Pancreas (tissue), 10 donors: ENCODE measurements around the gene EIF3C. TPM values are rescaled to one million over a fixed set of nuclear protein-coding genes. Genes with fewer than 3 reads are reported as not detected.
"Not testable (repeated sequence)": the region's sequence is repeated elsewhere in the genome, so short reads cannot be mapped to it uniquely, and the experiment has no call there.

Source experiments
- ATAC-seq, 4 donors: fragments of 200-7000 bp; cut with Tn5 transposase; one replicate each; pipeline versions ENCODE4 v1.8.0 to v1.9.1; 2020; ENCODE audit warnings: mild to moderate bottlenecking in 4 of 4, moderate library complexity in 4 of 4
- DNase-seq, 6 donors: peaks; one replicate each; pipeline ENCODE4 v3.0.0-alpha.2; 2020
- FAIRE-seq: peaks from 2 replicates; lab custom pipeline; 2012; peaks lifted over from hg19 to GRCh38; lab: Jason Lieb, UNC
- H3K27ac ChIP-seq, 4 donors: fragments of 200-600 bp; sonication (generic); 1 replicate in 3 of 4; 2 replicates in 1 of 4; pipeline versions ENCODE4 v1.5.0 to v1.8.0; 2020
- H3K27me3 ChIP-seq, 4 donors: fragments of 200-600 bp; one replicate each; pipeline ENCODE4 v1.8.0; 2021
- H3K36me3 ChIP-seq, 3 donors: fragments of 200-600 bp; sonication (generic) in 1 of 3; one replicate each; pipeline versions ENCODE4 v1.5.0 to v1.8.0; 2020 to 2021
- H3K4me1 ChIP-seq, 3 donors: fragments of 200-600 bp; one replicate each; pipeline ENCODE4 v1.8.0; 2021
- H3K4me3 ChIP-seq, 4 donors: fragments of 200-600 bp; sonication (generic) in 2 of 4; one replicate each; pipeline versions ENCODE4 v1.5.0 to v1.8.0; 2020 to 2021
- H3K9me3 ChIP-seq, 4 donors: fragments of 200-600 bp; one replicate each; pipeline ENCODE4 v1.8.0; 2021
- WGBS, 2 donors: extraction: QIAGEN DNeasy Blood & Tissue Kit; methylation state at CpG; one replicate each; pipeline ENCODE4 v1.1.7; 2013; 5-methylcytosine and 5-hydroxymethylcytosine counted together
- intact Hi-C, 3 donors: fragments of 100-400 bp; cut with DNase I; formaldehyde crosslinking; loops; one replicate each; pipeline versions ENCODE4 v1.11.1 to v1.14.2; 2022
- microRNA-seq, 2 donors: library from miRNA; unstranded; fragments of <30 nt; microRNA quantifications; one replicate each; pipeline versions ENCODE4 to v1.1.0, GENCODE V29; 2019 to 2020
- polyA plus RNA-seq, 2 donors: library from polyadenylated mRNA; stranded (reverse); fragments of 200-250 nt; gene quantifications; one replicate each; pipeline ENCODE4 v1.2.3, GENCODE V29; 2013
- total RNA-seq, 6 donors: library from RNA; stranded (reverse); fragmentation: NEBNext Ultra II Directional in 4 of 6; extraction: Animal tissue kit (Norgen Biotek cat#: 25700) in 4 of 6; gene quantifications; one replicate each; pipeline versions ENCODE4 v1.2.1 to v1.2.4, GENCODE V29; 2021 to 2023
- donor health status: healthy with polysubstance abuse.
- donor health status: DM: no; HTN: no; CAD: no; lungs with moderate emphysema.
- donor health status: DM: no; HTN: no; CAD: no.
- donor health status: control.
- donor health status: control.
- donor health status: Bipolar disorder and iron deficiency.
- donor health status: DM: yes; HTN: yes; CAD: no.
- donor health status: DM: no; HTN: no; CAD: no.
- donor health status: DM: no; HTN: no; CAD: no.
- donor health status: DM: yes; HTN: yes; CAD: no.

EIF3C gene
- total and polyA plus RNA-seq, 8 donors: 336 to 1,137 (median 382) TPM

DNA sequence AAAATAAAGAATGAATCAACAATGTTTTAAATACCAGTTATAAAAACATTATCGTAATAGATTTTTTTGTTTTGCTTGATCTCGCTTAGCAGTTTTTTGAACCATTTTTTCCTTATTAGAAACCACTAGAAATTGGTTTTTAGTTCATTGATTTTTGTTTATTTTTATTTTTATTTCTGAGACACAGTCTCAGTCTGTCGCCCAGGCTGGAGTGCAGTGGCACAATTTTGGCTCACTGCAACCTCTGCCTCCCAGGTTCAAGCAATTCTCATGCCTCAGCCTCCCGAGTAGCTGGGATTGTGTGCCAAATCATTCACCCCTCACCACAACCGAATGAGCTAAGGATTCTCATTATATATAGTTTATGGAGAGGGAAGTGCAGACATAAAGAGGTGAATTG lies 40.2 kb downstream of the EIF3C start, which contains the start of gene NPIPB9:
TSS of gene NPIPB9 (plus strand) at position 301 of the 400 bp plus-strand sequence.
- no CpG with 5 or more reads among the region's 5 CpGs for WGBS, 2 donors

DNA sequence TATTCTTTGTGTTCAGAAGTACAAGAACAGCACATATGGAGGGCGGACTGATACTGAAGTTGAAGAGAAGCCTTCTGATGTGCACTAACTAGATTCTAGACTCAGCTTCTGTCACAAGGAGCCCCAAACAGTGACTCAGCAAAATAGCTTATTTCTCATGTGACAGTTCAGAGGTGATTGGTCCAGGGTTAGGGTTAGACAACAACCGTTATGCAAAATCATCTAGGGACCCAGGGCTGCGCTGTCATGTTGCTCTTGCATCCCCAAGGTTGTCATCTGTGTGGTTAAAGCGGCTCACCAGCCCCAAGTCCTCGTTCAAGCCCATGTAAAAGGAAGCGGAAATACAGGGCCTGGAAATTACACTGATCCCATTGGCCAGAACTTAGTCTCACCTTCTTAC lies 70.4 kb downstream of the EIF3C start:
- H3K27ac ChIP-seq, H3K9me3 ChIP-seq, intact Hi-C loops, H3K4me1 ChIP-seq, H3K27me3 ChIP-seq, H3K4me3 ChIP-seq, FAIRE-seq, H3K36me3 ChIP-seq, ATAC-seq, DNase-seq: not testable (repeated sequence)
- no CpG with 5 or more reads among the region's 6 CpGs for WGBS, 2 donors

More for the DNA sequence above, 40.2 kb downstream of the EIF3C start, which contains the start of gene NPIPB9:
- H3K4me1 ChIP-seq, ATAC-seq, intact Hi-C loops, H3K36me3 ChIP-seq, H3K27ac ChIP-seq, H3K27me3 ChIP-seq, DNase-seq, FAIRE-seq, H3K9me3 ChIP-seq, H3K4me3 ChIP-seq: not testable (repeated sequence)

DNA sequence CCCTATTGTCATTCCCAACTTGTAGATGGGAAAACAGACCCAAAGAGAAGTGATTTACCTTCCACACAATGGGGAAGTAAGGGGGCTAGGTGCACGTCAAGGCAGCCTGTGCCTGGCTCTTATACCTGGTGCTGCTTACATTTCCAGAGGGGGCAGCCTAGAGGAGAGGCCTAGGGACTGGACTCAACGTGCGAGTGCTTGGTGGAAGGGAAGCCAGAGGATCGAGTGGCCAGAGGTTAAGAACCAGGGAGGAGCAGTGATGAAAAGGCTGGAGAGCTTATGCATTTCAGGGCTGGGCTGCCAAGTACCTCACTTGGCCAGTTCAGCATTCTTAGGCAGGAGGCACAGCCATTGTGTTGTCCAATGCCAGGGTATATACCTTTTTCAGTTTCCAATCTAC lies 71.1 kb downstream of the EIF3C start:
- H3K27me3 ChIP-seq, H3K36me3 ChIP-seq, H3K4me3 ChIP-seq, ATAC-seq, H3K27ac ChIP-seq, FAIRE-seq, H3K4me1 ChIP-seq, DNase-seq, intact Hi-C loops, H3K9me3 ChIP-seq: not testable (repeated sequence)
- no CpG with 5 or more reads among the region's 4 CpGs for WGBS, 2 donors

Small RNA genes within 50 kb of the gene (microRNA-seq; reads per million reads assigned to microRNA genes)
- 0 reads per million in 2 donors for gene MIR6862-2

Other genes with a start within 250 kb of the EIF3C start
- not detected for gene NPIPB7, start 239.1 kb upstream of the EIF3C start, total RNA-seq
- gene NPIPB7, start 239.1 kb upstream of the EIF3C start, polyA plus RNA-seq: not detected
- 10 to 100 TPM in 3 of 6 donors, 1 to 10 TPM in 3; 6.9 to 17.2 (median 10.2) TPM for gene CLN3, start 219.4 kb upstream of the EIF3C start, total RNA-seq
- 10 to 100 TPM; 13.8 to 25.9 TPM for gene CLN3, start 219.4 kb upstream of the EIF3C start, polyA plus RNA-seq
- 1 to 10 TPM in 2 of 6 donors, under 1 TPM in 4; 0.16 to 3.0 (median 0.45) TPM for gene APOBR, start 216.8 kb upstream of the EIF3C start, total RNA-seq
- 1 to 10 TPM in 1 of 2 donors, under 1 TPM in 1; 0.70 to 1.5 TPM for gene APOBR, start 216.8 kb upstream of the EIF3C start, polyA plus RNA-seq
- gene IL27, start 204.6 kb upstream of the EIF3C start, total RNA-seq: under 1 TPM in 2 of 6 donors, not detected in 4; 0.18 to 0.20 TPM
- under 1 TPM in 1 of 2 donors, not detected in 1; 0.68 TPM for gene IL27, start 204.6 kb upstream of the EIF3C start, polyA plus RNA-seq
- 100 to 1,000 TPM in 3 of 6 donors, 10 to 100 TPM in 3; 28.9 to 303 (median 103) TPM for gene NUPR1, start 172.5 kb upstream of the EIF3C start, total RNA-seq
- 100 to 1,000 TPM; 117 to 151 TPM for gene NUPR1, start 172.5 kb upstream of the EIF3C start, polyA plus RNA-seq
- gene SGF29, start 157.5 kb upstream of the EIF3C start, total RNA-seq: 10 to 100 TPM; 14.2 to 28.3 (median 17.0) TPM
- 10 to 100 TPM; 40.2 to 46.6 TPM for gene SGF29, start 157.5 kb upstream of the EIF3C start, polyA plus RNA-seq
- gene SULT1A2, start 114.4 kb upstream of the EIF3C start, total RNA-seq: 1 to 10 TPM in 3 of 6 donors, under 1 TPM in 3; 0.41 to 1.5 (median 1.1) TPM
- 1 to 10 TPM; 5.6 to 6.0 TPM for gene SULT1A2, start 114.4 kb upstream of the EIF3C start, polyA plus RNA-seq
- gene SULT1A1, start 101.4 kb upstream of the EIF3C start, total RNA-seq: 10 to 100 TPM in 3 of 6 donors, 1 to 10 TPM in 3; 5.7 to 18.3 (median 9.0) TPM
- gene SULT1A1, start 101.4 kb upstream of the EIF3C start, polyA plus RNA-seq: 10 to 100 TPM; 29.7 to 46.7 TPM
- 1 to 10 TPM in 2 of 6 donors, under 1 TPM in 3, not detected in 1; 0.08 to 2.4 (median 0.74) TPM for gene NPIPB8, start 73.4 kb upstream of the EIF3C start, total RNA-seq
- not detected for gene NPIPB8, start 73.4 kb upstream of the EIF3C start, polyA plus RNA-seq
- 1 to 10 TPM in 1 of 6 donors, under 1 TPM in 4, not detected in 1; 0.46 to 2.5 (median 0.92) TPM for gene NPIPB9, start 40.3 kb downstream of the EIF3C start, total RNA-seq
- gene NPIPB9, start 40.3 kb downstream of the EIF3C start, polyA plus RNA-seq: 1 to 10 TPM in 1 of 2 donors, under 1 TPM in 1; 0.57 to 1.1 TPM
- 10 to 100 TPM; 40.3 to 82.1 (median 54.6) TPM for gene ATXN2L, start 111.5 kb downstream of the EIF3C start, total RNA-seq
- 100 to 1,000 TPM in 1 of 2 donors, 10 to 100 TPM in 1; 65.3 to 116 TPM for gene ATXN2L, start 111.5 kb downstream of the EIF3C start, polyA plus RNA-seq
- gene TUFM, start 134.9 kb downstream of the EIF3C start, total RNA-seq: 100 to 1,000 TPM in 1 of 6 donors, 10 to 100 TPM in 5; 71.9 to 100 (median 88.8) TPM
- 100 to 1,000 TPM; 145 to 181 TPM for gene TUFM, start 134.9 kb downstream of the EIF3C start, polyA plus RNA-seq
- 10 to 100 TPM; 21.6 to 39.5 (median 24.5) TPM for gene SH2B1, start 152.4 kb downstream of the EIF3C start, total RNA-seq
- 10 to 100 TPM; 66.2 to 81.6 TPM for gene SH2B1, start 152.4 kb downstream of the EIF3C start, polyA plus RNA-seq
- under 1 TPM in 4 of 6 donors, not detected in 2; 0.20 to 0.42 (median 0.27) TPM for gene ATP2A1, start 167.0 kb downstream of the EIF3C start, total RNA-seq
- under 1 TPM; 0.49 to 0.84 TPM for gene ATP2A1, start 167.0 kb downstream of the EIF3C start, polyA plus RNA-seq
- 10 to 100 TPM; 11.5 to 16.9 (median 13.7) TPM for gene RABEP2, start 213.8 kb downstream of the EIF3C start, total RNA-seq
- gene RABEP2, start 213.8 kb downstream of the EIF3C start, polyA plus RNA-seq: 10 to 100 TPM; 34.0 to 66.1 TPM
- under 1 TPM in 3 of 6 donors, not detected in 3; 0.09 to 0.15 (median 0.09) TPM for gene CD19, start 220.5 kb downstream of the EIF3C start, total RNA-seq
- gene CD19, start 220.5 kb downstream of the EIF3C start, polyA plus RNA-seq: under 1 TPM in 1 of 2 donors, not detected in 1; 0.08 TPM
- gene NFATC2IP, start 239.5 kb downstream of the EIF3C start, total RNA-seq: 10 to 100 TPM in 4 of 6 donors, 1 to 10 TPM in 2; 9.2 to 19.3 (median 11.8) TPM
- 10 to 100 TPM; 20.6 to 22.0 TPM for gene NFATC2IP, start 239.5 kb downstream of the EIF3C start, polyA plus RNA-seq